SKM-1 (cell line): ENCODE data around the gene CACNG7.
"Not testable (repeated sequence)": the region's sequence is repeated elsewhere in the genome, so short reads cannot be mapped to it uniquely, and the experiment has no call there.

Experiments used
- DNase-seq: peaks from one replicate; lab custom pipeline; 2025; ENCODE audit not compliant: unreplicated experiment; lab: John Stamatoyannopoulos, UW

The CACNG7 gene

DNA sequence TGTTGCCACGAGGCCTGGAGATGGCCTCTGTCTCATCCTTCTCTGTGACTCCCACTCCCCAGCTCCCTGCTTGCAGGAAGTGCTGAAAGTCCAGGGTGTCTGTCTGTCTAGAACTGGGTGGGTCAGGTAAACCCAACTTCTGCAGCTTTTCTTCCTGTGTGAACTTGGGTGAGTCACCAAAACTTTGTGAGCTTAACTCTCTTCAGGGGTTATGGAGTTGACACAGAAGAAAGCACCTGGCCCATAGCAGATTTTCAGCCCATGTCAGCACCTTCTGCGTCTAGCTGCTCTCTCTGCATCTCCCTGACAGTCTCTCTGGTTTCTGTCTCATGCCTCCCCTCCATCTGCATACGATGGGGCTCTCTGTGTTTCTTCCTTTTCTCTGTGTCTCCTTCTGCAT lies 4.2 kb upstream of the CACNG7 start:
- no peak for DNase-seq

DNA sequence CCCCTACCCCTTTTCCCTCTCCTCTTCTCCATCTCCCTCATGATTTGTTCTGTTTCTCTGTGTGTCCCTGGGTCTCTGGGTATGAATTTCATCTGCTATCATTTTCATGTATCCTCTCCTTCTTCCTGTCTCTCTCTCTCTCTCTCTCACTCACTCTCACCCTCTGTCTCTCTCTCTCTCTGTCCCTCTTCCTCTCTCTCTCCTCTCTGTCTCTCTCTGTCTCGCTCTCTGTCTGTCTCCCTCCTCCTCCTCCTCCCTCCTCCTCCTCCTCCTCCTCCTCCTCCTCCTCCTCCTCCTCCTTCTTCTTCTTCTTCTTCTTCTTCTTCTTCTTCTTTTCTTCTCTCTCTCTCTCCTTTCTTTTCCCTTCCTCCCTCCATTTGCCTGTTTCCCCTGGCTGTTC lies 3.3 kb upstream of the CACNG7 start:
- no peak for DNase-seq

DNA sequence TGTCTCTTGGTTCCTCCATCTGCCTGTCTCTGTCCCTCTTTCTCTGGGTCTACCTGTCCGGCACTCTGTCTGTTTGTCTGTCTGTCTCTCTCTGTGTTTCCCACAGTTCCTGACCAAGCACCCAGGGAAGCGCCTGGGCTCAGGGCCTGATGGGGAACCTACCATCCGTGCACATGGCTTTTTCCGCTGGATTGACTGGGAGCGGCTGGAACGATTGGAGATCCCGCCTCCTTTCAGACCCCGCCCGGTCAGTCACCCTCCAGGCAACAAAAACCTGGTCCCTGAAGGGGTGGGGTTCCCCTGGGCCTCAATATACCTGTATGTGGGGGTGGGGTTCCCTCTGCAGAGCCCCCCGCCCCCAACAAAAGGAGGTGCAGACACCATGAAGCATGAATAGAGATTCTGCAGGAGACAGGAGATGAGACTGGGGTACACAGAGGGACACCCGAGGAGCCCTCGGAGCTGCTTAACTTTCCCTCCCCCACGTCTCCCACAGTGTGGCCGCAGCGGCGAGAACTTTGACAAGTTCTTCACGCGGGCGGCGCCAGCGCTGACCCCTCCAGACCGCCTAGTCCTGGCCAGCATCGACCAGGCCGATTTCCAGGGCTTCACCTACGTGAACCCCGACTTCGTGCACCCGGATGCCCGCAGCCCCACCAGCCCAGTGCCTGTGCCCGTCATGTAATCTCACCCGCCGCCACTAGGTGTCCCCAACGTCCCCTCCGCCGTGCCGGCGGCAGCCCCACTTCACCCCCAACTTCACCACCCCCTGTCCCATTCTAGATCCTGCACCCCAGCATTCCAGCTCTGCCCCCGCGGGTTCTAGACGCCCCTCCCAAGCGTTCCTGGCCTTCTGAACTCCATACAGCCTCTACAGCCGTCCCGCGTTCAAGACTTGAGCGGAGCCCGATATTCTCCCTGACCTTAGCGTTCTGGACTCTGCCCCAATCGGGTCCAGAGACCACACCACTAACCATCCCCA lies 2.6 kb upstream of the CACNG7 start:
- DNase-seq, result no peak

GRCh38 chr19:53907193-53907581 lies 1.9 kb upstream of the CACNG7 start:
- no peak for DNase-seq

GRCh38 chr19:53907690-53908089 lies 1.4 kb upstream of the CACNG7 start:
- DNase-seq, result no peak

GRCh38 chr19:53908106-53908934 lies 758 bp upstream of the CACNG7 start:
- no peak for DNase-seq

DNA sequence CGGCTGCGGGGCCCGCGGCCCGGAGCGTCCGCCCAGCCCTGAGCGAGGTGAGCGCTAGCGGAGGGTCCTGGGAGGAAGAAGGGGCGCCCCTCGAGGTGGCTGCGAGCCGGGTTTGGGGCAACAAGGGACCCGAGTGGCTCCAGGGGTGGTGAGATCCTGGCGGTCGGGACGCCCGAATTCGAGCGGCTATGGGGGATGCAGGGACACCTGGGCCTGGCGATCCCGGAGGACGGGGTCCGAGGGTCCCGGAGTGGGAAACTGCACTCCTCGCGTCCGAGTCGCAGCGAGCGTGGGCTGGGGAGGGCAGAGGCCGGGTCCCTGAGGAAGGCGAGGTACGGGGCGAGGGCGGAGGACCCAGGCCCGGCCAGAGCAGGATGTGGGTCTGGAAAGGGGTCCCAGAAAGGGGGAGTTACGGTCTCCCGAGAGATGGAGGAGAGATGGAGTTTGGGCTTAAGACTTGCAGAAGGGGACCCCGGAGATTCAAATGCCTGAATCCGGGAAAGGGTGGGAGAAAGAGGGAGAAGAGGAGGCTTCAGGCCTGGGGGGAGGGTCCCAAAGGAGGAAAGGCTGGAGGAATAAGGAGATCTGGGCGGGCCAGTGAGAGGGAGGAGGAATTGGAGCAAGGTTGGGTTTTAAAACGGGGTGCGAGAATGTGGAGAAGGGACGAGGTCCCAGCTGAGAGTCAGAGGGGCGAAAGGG lies 542 bp downstream of the CACNG7 start:
- no peak for DNase-seq

GRCh38 chr19:53910170-53910518 lies 1.1 kb downstream of the CACNG7 start:
- no peak for DNase-seq

- DNase-seq, result no peak
These were observed 3.6 kb downstream of the CACNG7 start for GRCh38 chr19:53912653-53913052.

GRCh38 chr19:53915000-53915399 lies 5.9 kb downstream of the CACNG7 start:
- no peak for DNase-seq

- DNase-seq, result no peak
These were observed 6.9 kb downstream of the CACNG7 start for GRCh38 chr19:53916004-53916403.

- no peak for DNase-seq
These were observed 8.3 kb downstream of the CACNG7 start for GRCh38 chr19:53917356-53917755.

DNA sequence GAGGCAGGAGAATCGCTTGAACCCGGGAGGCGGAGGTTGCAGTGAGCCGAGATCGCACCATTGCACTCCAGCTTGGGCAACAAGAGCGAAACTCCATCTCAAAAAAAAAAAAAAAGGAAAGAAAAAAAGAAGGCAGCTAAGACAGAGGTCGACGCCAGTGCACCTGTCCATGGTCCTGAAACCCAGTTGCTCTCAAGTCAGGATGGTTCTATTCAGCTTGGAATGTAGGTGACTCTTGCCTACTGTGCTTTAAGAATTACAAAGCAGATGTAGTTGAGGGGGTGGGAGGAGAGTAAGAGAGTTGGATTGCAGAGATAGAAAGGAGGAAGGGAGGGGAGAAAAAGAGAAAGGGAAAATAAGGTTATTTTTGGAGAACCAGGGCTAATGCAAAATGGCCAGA lies 18.7 kb downstream of the CACNG7 start:
- no peak for DNase-seq

GRCh38 chr19:53936029-53936428 lies 27.0 kb downstream of the CACNG7 start:
- DNase-seq, result no peak

GRCh38 chr19:53942001-53942786 lies 33.1 kb downstream of the CACNG7 start:
- DNase-seq, result no peak

- no peak for DNase-seq
These were observed 35.3 kb downstream of the CACNG7 start for GRCh38 chr19:53944416-53944815.

- no peak for DNase-seq
These were observed 35.9 kb downstream of the CACNG7 start for GRCh38 chr19:53944933-53945332.

- no peak for DNase-seq
These were observed 36.4 kb downstream of the CACNG7 start for GRCh38 chr19:53945441-53945840.

DNA sequence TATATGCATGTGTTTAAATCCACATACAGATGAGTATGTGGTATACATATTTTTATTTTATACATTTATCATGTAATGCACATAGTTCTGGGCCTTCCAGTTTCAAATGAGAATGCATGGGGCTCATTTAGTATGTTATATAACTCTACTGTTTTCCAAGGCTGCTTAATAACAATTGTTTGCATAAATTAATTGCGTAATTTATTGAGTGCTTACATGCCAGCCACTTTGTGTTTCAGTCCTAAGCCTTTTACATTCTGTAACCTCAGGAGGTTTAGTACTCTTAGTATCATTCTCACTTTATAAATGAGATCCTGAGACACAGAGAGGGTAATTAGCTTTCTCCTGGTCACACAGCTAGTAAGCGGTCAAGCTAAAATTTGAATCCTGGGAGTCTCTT lies 36.9 kb downstream of the CACNG7 start:
- no peak for DNase-seq

- DNase-seq, result no peak
These were observed 38.5 kb downstream of the CACNG7 start for GRCh38 chr19:53947624-53948023.

GRCh38 chr19:53948611-53949010 lies 39.5 kb downstream of the CACNG7 start:
- not testable (repeated sequence) for DNase-seq
